Neuron (in vitro differentiated cells): ENCODE data around the gene C8B.

Source experiments
- H2AFZ ChIP-seq: one replicate; pipeline ENCODE4 v1.6.1; 2013; ENCODE audit warnings: low read depth, mild to moderate bottlenecking, inconsistent platforms, low read length, moderate library complexity
- H3K27me3 ChIP-seq: one replicate; pipeline ENCODE4 v1.6.1; 2013; ENCODE audit warnings: low read length; ENCODE audit not compliant: insufficient read depth
- H3K36me3 ChIP-seq: one replicate; pipeline ENCODE4 v1.6.1; 2013; ENCODE audit warnings: low read length; ENCODE audit not compliant: insufficient read depth
- H3K4me1 ChIP-seq: one replicate; pipeline ENCODE4 v1.6.1; 2013; ENCODE audit warnings: low read length; ENCODE audit not compliant: insufficient read depth
- H3K4me3 ChIP-seq: 2 replicates; pipeline ENCODE4 v1.5.1; 2013; ENCODE audit warnings: mild to moderate bottlenecking, low read length, moderate library complexity
- H3K9me3 ChIP-seq: one replicate; pipeline ENCODE4 v1.6.1; 2013; ENCODE audit warnings: low read length

Gene C8B

GRCh38 chr1:56986397-56986796, 20.6 kb upstream of the C8B start:
- Histone ChIP-seq H3K27me3 (no peaks in the 10 kb centered on the region), H3K4me3 (no peak overlapping the region), H2AFZ (no peak overlapping the region), H3K9me3 (no peaks in the 10 kb centered on the region), H3K4me1 (no peaks in the 10 kb centered on the region), H3K36me3 (no peaks in the 10 kb centered on the region)

- Histone ChIP-seq H2AFZ (no peak overlapping the region), H3K4me1 (no peaks in the 10 kb centered on the region), H3K4me3 (no peak overlapping the region), H3K27me3 (no peaks in the 10 kb centered on the region), H3K36me3 (no peaks in the 10 kb centered on the region), H3K9me3 (no peaks in the 10 kb centered on the region)
Measured at GRCh38 chr1:56985857-56986256, 20.0 kb upstream of the C8B start.

- H3K9me3 ChIP-seq = no peaks in the 10 kb centered on the region
- H2AFZ ChIP-seq = no peak overlapping the region
- no peaks in the 10 kb centered on the region for H3K27me3 ChIP-seq
- H3K36me3 ChIP-seq = no peaks in the 10 kb centered on the region
- no peak overlapping the region for H3K4me3 ChIP-seq
- H3K4me1 ChIP-seq = no peaks in the 10 kb centered on the region
Measured at GRCh38 chr1:56983484-56983883, 17.7 kb upstream of the C8B start.

- H3K4me1 ChIP-seq = no peaks in the 10 kb centered on the region
- H3K36me3 ChIP-seq = no peaks in the 10 kb centered on the region
- no peak overlapping the region for H3K4me3 ChIP-seq
- H3K9me3 ChIP-seq = no peaks in the 10 kb centered on the region
- no peaks in the 10 kb centered on the region for H3K27me3 ChIP-seq
- H2AFZ ChIP-seq = no peak overlapping the region
Measured at GRCh38 chr1:56979986-56980755, 14.4 kb upstream of the C8B start.

- no peaks in the 10 kb centered on the region for H3K9me3 ChIP-seq
- no peaks in the 10 kb centered on the region for H3K4me1 ChIP-seq
- no peak overlapping the region for H2AFZ ChIP-seq
- no peaks in the 10 kb centered on the region for H3K27me3 ChIP-seq
- H3K4me3 ChIP-seq = no peak overlapping the region
- no peaks in the 10 kb centered on the region for H3K36me3 ChIP-seq
Measured at GRCh38 chr1:56978819-56979218, 13.0 kb upstream of the C8B start.

- no peaks in the 10 kb centered on the region for H3K9me3 ChIP-seq
- no peaks in the 10 kb centered on the region for H3K4me1 ChIP-seq
- H2AFZ ChIP-seq = no peak overlapping the region
- no peaks in the 10 kb centered on the region for H3K27me3 ChIP-seq
- H3K36me3 ChIP-seq = no peaks in the 10 kb centered on the region
- no peak overlapping the region for H3K4me3 ChIP-seq
Measured at GRCh38 chr1:56977910-56978309, 12.1 kb upstream of the C8B start.

GRCh38 chr1:56975446-56975845, 9.6 kb upstream of the C8B start:
- no peaks in the 10 kb centered on the region for H3K4me1 ChIP-seq
- no peaks in the 10 kb centered on the region for H3K9me3 ChIP-seq
- H3K36me3 ChIP-seq = no peaks in the 10 kb centered on the region
- no peak overlapping the region for H3K4me3 ChIP-seq
- no peaks in the 10 kb centered on the region for H3K27me3 ChIP-seq
- H2AFZ ChIP-seq = no peak overlapping the region

- Histone ChIP-seq H3K36me3 (no peaks in the 10 kb centered on the region), H3K4me1 (no peaks in the 10 kb centered on the region)
Measured at GRCh38 chr1:56973923-56974742, 8.3 kb upstream of the C8B start.

GRCh38 chr1:56972976-56973375, 7.2 kb upstream of the C8B start:
- Histone ChIP-seq H3K4me1 (no peaks in the 10 kb centered on the region), H3K4me3 (no peak overlapping the region), H2AFZ (no peak overlapping the region), H3K36me3 (no peaks in the 10 kb centered on the region), H3K27me3 (no peaks in the 10 kb centered on the region), H3K9me3 (no peaks in the 10 kb centered on the region)

More at GRCh38 chr1:56973923-56974742, 8.3 kb upstream of the C8B start:
- Histone ChIP-seq H3K4me3 (no peak overlapping the region), H2AFZ (no peak overlapping the region), H3K9me3 (no peaks in the 10 kb centered on the region), H3K27me3 (no peaks in the 10 kb centered on the region)

- H3K36me3 ChIP-seq = no peaks in the 10 kb centered on the region
- H3K4me3 ChIP-seq = no peak overlapping the region
- H3K4me1 ChIP-seq = no peaks in the 10 kb centered on the region
- H3K9me3 ChIP-seq = no peaks in the 10 kb centered on the region
- no peak overlapping the region for H2AFZ ChIP-seq
- no peaks in the 10 kb centered on the region for H3K27me3 ChIP-seq
Measured at GRCh38 chr1:56970280-56970679, 4.5 kb upstream of the C8B start.

- Histone ChIP-seq H2AFZ (no peak overlapping the region), H3K27me3 (no peaks in the 10 kb centered on the region), H3K4me3 (no peak overlapping the region), H3K36me3 (no peaks in the 10 kb centered on the region), H3K4me1 (peaks cover 7% of the 10 kb centered on the region), H3K9me3 (no peaks in the 10 kb centered on the region)
Measured at GRCh38 chr1:56968878-56969495, 3.2 kb upstream of the C8B start.

- Histone ChIP-seq H3K4me3 (no peak overlapping the region), H2AFZ (no peak overlapping the region), H3K36me3 (no peaks in the 10 kb centered on the region), H3K9me3 (no peaks in the 10 kb centered on the region), H3K27me3 (no peaks in the 10 kb centered on the region), H3K4me1 (peaks cover 7% of the 10 kb centered on the region)
Measured at GRCh38 chr1:56967900-56968832, 2.4 kb upstream of the C8B start.
